Neural crest cell (in vitro differentiated cells): ENCODE measurements around the gene ADCY3. TPM values are rescaled to one million over a fixed set of nuclear protein-coding genes. Genes with fewer than 3 reads are reported as not detected.

Experiments
- DNase-seq: peaks from one replicate; pipeline ENCODE4 v3.0.0; 2021; ENCODE audit warnings: low read depth, mixed read lengths, low spot score
- H3K27ac Mint-ChIP-seq: one replicate; pipeline ENCODE4 v1.8.0; 2021; ENCODE audit warnings: mild to moderate bottlenecking, mixed read lengths; ENCODE audit not compliant: unreplicated experiment
- H3K27me3 Mint-ChIP-seq: 2 replicates; pipeline ENCODE4 v1.8.0; 2021; ENCODE audit warnings: low read depth, mild to moderate bottlenecking, mixed read lengths
- H3K36me3 Mint-ChIP-seq: 2 replicates; pipeline ENCODE4 v1.8.0; 2021; ENCODE audit warnings: low read depth, mild to moderate bottlenecking, mixed read lengths
- H3K4me1 Mint-ChIP-seq: 2 replicates; pipeline ENCODE4 v1.8.0; 2021; ENCODE audit warnings: mixed read lengths
- H3K4me3 Mint-ChIP-seq: one replicate; pipeline ENCODE4 v1.8.0; 2021; ENCODE audit warnings: mild to moderate bottlenecking, mixed read lengths
- H3K9me3 Mint-ChIP-seq: 2 replicates; pipeline ENCODE4 v1.8.0; 2021; ENCODE audit warnings: mixed read lengths
- total RNA-seq: library from RNA; stranded (reverse); gene quantifications from 2 replicates; pipeline ENCODE4 v1.2.1, GENCODE V29; 2021
- TF ChIP-seq, protein P1 (sequence below): fragments of 200-600 bp; sonication (generic); conservative IDR thresholded peaks from 2 replicates; pipeline ENCODE4 v1.5.0; 2021; ENCODE audit warnings: antibody characterized with exemption, mild to moderate bottlenecking

ADCY3 gene
- total RNA-seq, 1 donor from 2014 or later, result 49.2 TPM

DNA sequence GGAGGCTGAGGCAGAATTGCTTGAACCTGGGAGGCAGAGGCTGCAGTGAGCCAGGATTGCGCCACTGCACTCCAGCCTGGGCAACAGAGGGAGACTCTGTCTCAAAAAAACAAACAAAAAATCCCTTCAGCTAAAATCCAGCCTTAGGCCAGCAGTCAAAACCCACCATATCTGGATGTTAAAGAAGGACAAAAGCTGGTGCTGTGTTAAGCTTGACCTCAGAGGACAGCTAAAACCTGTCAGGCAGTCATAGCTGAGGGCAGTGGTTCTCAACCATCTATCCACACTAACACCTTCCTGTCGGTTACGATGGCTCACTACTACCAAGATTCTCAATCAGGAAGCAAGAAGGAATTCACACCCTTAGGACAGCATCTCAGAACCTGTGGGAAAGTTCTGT is 136.4 kb downstream of the ADCY3 start:
- peak overlapping the region; percentile 4 for H3K27ac Mint-ChIP-seq
- H3K27me3 Mint-ChIP-seq, result no peaks in the 10 kb centered on the region
- no peak overlapping the region for H3K4me3 Mint-ChIP-seq
- H3K9me3 Mint-ChIP-seq, result peaks cover 5% of the 10 kb centered on the region
- H3K36me3 Mint-ChIP-seq, result peaks cover 3% of the 10 kb centered on the region
- no peak for DNase-seq
- peaks cover 16% of the 10 kb centered on the region for H3K4me1 Mint-ChIP-seq
- TF ChIP-seq, protein P1, sequence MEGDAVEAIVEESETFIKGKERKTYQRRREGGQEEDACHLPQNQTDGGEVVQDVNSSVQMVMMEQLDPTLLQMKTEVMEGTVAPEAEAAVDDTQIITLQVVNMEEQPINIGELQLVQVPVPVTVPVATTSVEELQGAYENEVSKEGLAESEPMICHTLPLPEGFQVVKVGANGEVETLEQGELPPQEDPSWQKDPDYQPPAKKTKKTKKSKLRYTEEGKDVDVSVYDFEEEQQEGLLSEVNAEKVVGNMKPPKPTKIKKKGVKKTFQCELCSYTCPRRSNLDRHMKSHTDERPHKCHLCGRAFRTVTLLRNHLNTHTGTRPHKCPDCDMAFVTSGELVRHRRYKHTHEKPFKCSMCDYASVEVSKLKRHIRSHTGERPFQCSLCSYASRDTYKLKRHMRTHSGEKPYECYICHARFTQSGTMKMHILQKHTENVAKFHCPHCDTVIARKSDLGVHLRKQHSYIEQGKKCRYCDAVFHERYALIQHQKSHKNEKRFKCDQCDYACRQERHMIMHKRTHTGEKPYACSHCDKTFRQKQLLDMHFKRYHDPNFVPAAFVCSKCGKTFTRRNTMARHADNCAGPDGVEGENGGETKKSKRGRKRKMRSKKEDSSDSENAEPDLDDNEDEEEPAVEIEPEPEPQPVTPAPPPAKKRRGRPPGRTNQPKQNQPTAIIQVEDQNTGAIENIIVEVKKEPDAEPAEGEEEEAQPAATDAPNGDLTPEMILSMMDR, result no peak

DNA sequence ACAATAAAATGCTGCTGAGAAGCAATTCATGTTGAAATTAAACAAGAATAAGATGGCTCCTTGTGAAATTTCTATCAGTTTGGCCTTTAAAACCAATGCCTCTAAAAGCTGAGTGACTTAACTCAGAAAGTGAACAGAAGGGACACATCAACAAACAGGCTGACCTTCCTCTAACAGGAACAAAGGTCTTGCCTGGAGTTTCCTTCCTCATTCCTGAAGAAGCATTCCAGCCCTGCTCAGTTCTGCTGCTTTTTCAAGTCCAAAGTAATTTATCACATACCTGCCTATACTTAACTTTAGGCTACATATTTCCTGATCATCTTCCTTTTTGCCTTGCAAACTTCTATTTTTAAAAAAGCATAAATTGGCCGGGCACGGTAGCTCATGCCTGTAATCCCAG is 140.9 kb downstream of the ADCY3 start:
- TF ChIP-seq, protein P1, result no peak
- Mint-ChIP-seq H3K27ac (no peak overlapping the region), H3K4me1 (peaks cover 5% of the 10 kb centered on the region), H3K27me3 (no peaks in the 10 kb centered on the region), H3K36me3 (peaks cover 3% of the 10 kb centered on the region), H3K4me3 (no peak overlapping the region), H3K9me3 (peaks cover 2% of the 10 kb centered on the region)
- no peak for DNase-seq

DNA sequence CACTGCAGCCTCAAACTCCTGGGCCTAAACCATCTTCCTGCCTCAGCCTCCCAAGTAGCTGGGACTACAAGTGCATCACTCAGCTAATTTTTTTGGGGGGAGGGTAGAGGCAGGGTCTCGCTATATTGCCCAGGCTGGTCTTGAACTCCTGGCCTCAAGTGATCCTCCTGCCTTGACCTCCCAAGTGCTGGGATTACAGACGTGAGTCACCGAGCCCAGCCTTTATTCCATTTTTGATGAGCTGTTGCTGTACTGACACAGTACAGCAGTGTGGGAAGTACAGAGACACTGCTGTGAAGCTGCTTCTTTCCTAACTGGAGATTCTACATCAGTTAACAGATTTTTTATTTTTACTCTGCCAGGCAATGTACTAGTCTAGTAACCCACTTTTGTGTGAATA is 145.7 kb downstream of the ADCY3 start:
- Mint-ChIP-seq H3K27me3 (no peaks in the 10 kb centered on the region), H3K36me3 (peaks cover 14% of the 10 kb centered on the region), H3K4me3 (no peak overlapping the region), H3K4me1 (no peaks in the 10 kb centered on the region), H3K9me3 (no peaks in the 10 kb centered on the region), H3K27ac (no peak overlapping the region)
- TF ChIP-seq, protein P1, result no peak
- DNase-seq, result no peak

DNA sequence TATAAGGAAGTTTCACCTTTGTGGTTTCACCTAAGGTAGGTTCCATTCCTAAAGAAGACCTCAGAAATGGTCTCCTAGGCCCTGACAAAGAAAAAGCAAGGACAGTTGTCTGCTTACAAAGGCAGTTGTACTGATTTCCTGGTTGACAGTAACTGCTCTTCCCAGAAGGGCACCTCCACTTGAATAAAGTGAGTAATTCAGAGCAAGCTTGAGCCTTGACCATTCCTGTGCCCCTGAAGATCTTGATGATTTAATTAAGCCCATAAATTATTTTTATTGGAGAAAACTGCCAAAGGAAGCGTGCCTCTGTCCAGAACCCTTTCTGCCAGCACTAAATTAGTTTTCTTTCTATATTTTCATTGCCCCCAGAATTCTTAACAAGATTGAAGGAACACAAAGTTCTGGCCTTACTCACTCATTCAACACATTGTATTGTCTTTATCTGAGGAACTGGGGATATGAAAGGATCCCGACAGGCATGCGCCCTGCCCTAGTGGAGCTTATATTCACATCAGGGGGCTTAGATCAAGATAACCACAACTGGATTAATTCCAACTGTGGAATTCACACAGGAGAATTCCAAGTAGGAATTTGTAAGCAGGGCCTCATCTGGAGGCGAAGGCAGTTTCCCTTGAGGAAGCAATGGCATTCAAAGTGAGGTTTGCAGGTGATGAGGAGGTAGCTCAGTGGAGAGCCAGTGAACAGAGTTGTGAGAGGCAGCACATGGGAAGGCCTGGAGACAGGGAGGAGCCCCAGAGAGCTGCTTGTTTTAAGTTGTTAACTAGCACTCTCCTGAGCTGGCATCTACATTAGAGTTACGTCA is 148.1 kb downstream of the ADCY3 start:
- TF ChIP-seq, protein P1, result no peak
- Mint-ChIP-seq H3K4me1 (no peaks in the 10 kb centered on the region), H3K4me3 (no peak overlapping the region), H3K27ac (no peak overlapping the region), H3K27me3 (no peaks in the 10 kb centered on the region), H3K9me3 (no peaks in the 10 kb centered on the region), H3K36me3 (peaks cover 14% of the 10 kb centered on the region)
- no peak for DNase-seq

DNA sequence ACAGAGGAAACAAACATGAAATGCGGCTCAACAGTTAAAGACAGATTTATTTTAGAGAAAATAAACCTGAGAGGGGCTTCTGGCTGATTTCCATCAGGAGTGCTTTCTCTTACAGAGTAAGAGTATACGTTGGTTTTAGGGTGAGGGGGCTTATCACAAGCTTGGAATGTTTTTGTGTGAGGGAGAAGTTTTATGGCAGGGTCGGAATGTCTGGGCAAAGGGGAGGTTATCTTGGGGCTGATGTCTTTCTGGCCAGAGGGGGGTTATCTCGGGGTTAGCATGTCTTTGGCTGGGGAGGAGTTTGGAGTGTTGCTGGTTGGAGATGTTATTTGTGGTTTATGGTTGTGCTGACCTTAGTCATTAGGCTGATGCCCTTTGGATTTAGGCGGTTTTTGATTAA is 149.0 kb downstream of the ADCY3 start:
- TF ChIP-seq, protein P1, result no peak
- Mint-ChIP-seq H3K27me3 (no peaks in the 10 kb centered on the region), H3K4me3 (no peak overlapping the region), H3K9me3 (no peaks in the 10 kb centered on the region), H3K36me3 (peaks cover 22% of the 10 kb centered on the region), H3K4me1 (no peaks in the 10 kb centered on the region), H3K27ac (peak overlapping the region; percentile 10)
- no peak for DNase-seq

Other genes starting within 250 kb of the ADCY3 start
- gene PTRHD1, start 126.8 kb downstream of the ADCY3 start, total RNA-seq, result 38.2 and 42.7 TPM in 2 replicates
- gene CENPO, start 126.8 kb downstream of the ADCY3 start, total RNA-seq, result 69.3 and 69.7 TPM in 2 replicates
- 6.9 and 8.1 TPM in 2 replicates for gene DNAJC27, start 51.7 kb upstream of the ADCY3 start, total RNA-seq
- 40.7 and 41.2 TPM in 2 replicates for gene EFR3B, start 121.8 kb upstream of the ADCY3 start, total RNA-seq
- gene POMC, start 248.3 kb upstream of the ADCY3 start, total RNA-seq, result 0.39 and 0.54 TPM in 2 replicates